ENCODE measurements around the gene SLAMF1. TPM values are rescaled to one million over a fixed set of nuclear protein-coding genes. Genes with fewer than 3 reads are reported as not detected.

SLAMF1 gene
- total RNA-seq, 6 experiments from 2014 or later: not detected

- H3K9me3 Mint-ChIP-seq: no peaks in the 10 kb centered on the region
- no peak overlapping the region for H3K27ac Mint-ChIP-seq
- TF ChIP-seq CTCF (IDR thresholded peaks at IDR 0.05): no peak
- no peak overlapping the region for H3K4me3 Mint-ChIP-seq
- H3K4me1 Mint-ChIP-seq (ENCODE audit: low read depth): no peaks in the 10 kb centered on the region
- H3K36me3 Mint-ChIP-seq (ENCODE audit: low read depth): no peaks in the 10 kb centered on the region
- H3K27me3 Mint-ChIP-seq (ENCODE audit: insufficient read depth): no peaks in the 10 kb centered on the region
- DNase-seq: no peak
These were observed 70.0 kb downstream of the SLAMF1 start for GRCh38 chr1:160576884-160577283.

GRCh38 chr1:160576390-160576789, 70.5 kb downstream of the SLAMF1 start:
- H3K36me3 Mint-ChIP-seq (ENCODE audit: low read depth): no peaks in the 10 kb centered on the region
- H3K27me3 Mint-ChIP-seq (ENCODE audit: insufficient read depth): no peaks in the 10 kb centered on the region
- no peak for TF ChIP-seq CTCF (IDR thresholded peaks at IDR 0.05)
- H3K4me1 Mint-ChIP-seq (ENCODE audit: low read depth): no peaks in the 10 kb centered on the region
- 0 out of 2 replicates have a peak, but pooled peaks cover under 1% of the 10 kb centered on the region for H3K9me3 Mint-ChIP-seq
- H3K27ac Mint-ChIP-seq: no peak overlapping the region
- no peak for DNase-seq
- no peak overlapping the region for H3K4me3 Mint-ChIP-seq

GRCh38 chr1:160575112-160575664, 71.7 kb downstream of the SLAMF1 start:
- H3K27me3 Mint-ChIP-seq (ENCODE audit: insufficient read depth): no peaks in the 10 kb centered on the region
- no peak overlapping the region for H3K27ac Mint-ChIP-seq
- H3K4me1 Mint-ChIP-seq (ENCODE audit: low read depth): no peaks in the 10 kb centered on the region
- no peak for TF ChIP-seq CTCF (IDR thresholded peaks at IDR 0.05)
- 0 out of 2 replicates have a peak, but pooled peaks cover 5% of the 10 kb centered on the region for H3K9me3 Mint-ChIP-seq
- H3K4me3 Mint-ChIP-seq: no peak overlapping the region
- DNase-seq: no peak
- no peaks in the 10 kb centered on the region for H3K36me3 Mint-ChIP-seq (ENCODE audit: low read depth)

- no peaks in the 10 kb centered on the region for H3K27me3 Mint-ChIP-seq (ENCODE audit: insufficient read depth)
- no peaks in the 10 kb centered on the region for H3K36me3 Mint-ChIP-seq (ENCODE audit: low read depth)
- H3K27ac Mint-ChIP-seq: no peak overlapping the region
These were observed 76.0 kb downstream of the SLAMF1 start for GRCh38 chr1:160570840-160571239.

GRCh38 chr1:160569806-160570205, 77.0 kb downstream of the SLAMF1 start:
- H3K27me3 Mint-ChIP-seq (ENCODE audit: insufficient read depth): no peaks in the 10 kb centered on the region
- no peak for DNase-seq
- TF ChIP-seq CTCF (IDR thresholded peaks at IDR 0.05): no peak
- H3K4me1 Mint-ChIP-seq (ENCODE audit: low read depth): no peaks in the 10 kb centered on the region
- no peak overlapping the region for H3K4me3 Mint-ChIP-seq
- H3K36me3 Mint-ChIP-seq (ENCODE audit: low read depth): no peaks in the 10 kb centered on the region
- no peak overlapping the region for H3K27ac Mint-ChIP-seq
- H3K9me3 Mint-ChIP-seq: 0 out of 2 replicates have a peak, but pooled peaks cover 5% of the 10 kb centered on the region

More at GRCh38 chr1:160570840-160571239, 76.0 kb downstream of the SLAMF1 start:
- no peak overlapping the region for H3K4me3 Mint-ChIP-seq
- no peak for TF ChIP-seq CTCF (IDR thresholded peaks at IDR 0.05)
- no peak for DNase-seq
- 0 out of 2 replicates have a peak, but pooled peaks cover 5% of the 10 kb centered on the region for H3K9me3 Mint-ChIP-seq
- no peaks in the 10 kb centered on the region for H3K4me1 Mint-ChIP-seq (ENCODE audit: low read depth)
